Hematopoietic multipotent progenitor cell (in vitro differentiated cells): ENCODE results near the gene CCDC141. TPM values are rescaled to one million over a fixed set of nuclear protein-coding genes. Genes with fewer than 3 reads are reported as not detected.
"Not testable (repeated sequence)": the region's sequence is repeated elsewhere in the genome, so short reads cannot be mapped to it uniquely, and the experiment has no call there.

Experiments used
- DNase-seq, 3 donors: peaks; one replicate each; pipeline ENCODE4 v3.0.0-alpha.2; 2011 to 2015; ENCODE audit warnings: low read depth in 2 of 3, low spot score in 2 of 3
- total RNA-seq: library from RNA; depleted of rRNA; stranded (reverse); fragments of >200 nt; gene quantifications from one replicate; pipeline ENCODE4 v1.2.3, GENCODE V29; 2012

CCDC141 gene
- total RNA-seq, 1 donor: 0.54 TPM

DNA sequence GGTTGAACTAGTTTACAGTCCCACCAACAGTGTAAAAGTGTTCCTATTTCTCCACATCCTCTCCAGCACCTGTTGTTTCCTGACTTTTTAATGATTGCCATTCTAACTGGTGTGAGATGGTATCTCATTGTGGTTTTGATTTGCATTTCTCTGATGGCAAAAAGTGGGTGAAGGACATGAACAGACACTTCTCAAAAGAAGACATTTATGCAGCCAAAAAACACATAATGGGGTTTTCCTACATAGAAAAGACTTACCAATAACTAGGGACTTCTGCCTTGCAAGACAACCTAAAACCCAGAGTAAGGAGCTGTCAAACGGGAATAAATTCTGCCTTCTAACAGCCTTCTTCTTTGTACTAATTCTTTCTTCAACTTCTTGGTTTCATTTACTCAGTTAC is 4.3 kb downstream of the CCDC141 start:
- not testable (repeated sequence) for DNase-seq

DNA sequence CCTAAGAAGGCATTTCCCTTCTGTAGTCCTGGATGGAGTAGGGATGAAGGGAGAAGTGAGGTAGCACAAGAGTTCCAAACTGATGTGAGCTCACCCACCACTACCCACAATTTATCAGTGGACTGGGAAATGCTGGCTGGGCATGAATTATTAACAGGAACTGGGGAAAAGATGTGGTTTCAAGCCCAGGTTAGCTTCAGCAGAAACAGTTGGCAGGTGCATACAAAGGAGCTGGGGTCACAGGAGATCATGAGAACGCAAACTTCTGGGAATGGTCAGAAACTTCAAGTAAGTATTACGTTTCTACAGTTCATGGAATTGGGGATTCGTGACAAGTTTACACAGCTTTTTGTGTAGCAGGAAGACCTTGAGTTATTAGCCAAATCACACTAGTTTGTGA is 5.4 kb downstream of the CCDC141 start:
- no peak for DNase-seq

DNA sequence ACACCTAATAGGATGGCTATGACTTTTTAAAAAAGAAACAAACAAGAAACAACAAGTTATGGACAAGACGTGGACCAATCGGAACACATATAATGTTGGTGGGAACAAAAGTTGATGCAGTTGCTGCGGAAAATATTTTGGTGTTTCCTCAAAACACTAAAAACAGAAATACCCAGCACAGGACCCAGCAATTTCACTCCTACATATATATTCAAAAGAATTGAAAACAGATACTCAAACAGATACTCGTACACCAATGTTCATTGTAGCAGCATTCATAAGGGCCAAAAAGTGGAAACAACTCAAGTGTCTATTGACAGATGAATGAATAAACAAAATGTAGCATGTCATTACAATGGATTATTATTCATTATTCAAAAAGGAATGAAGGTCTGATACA is 12.1 kb downstream of the CCDC141 start:
- DNase-seq: no peak

DNA sequence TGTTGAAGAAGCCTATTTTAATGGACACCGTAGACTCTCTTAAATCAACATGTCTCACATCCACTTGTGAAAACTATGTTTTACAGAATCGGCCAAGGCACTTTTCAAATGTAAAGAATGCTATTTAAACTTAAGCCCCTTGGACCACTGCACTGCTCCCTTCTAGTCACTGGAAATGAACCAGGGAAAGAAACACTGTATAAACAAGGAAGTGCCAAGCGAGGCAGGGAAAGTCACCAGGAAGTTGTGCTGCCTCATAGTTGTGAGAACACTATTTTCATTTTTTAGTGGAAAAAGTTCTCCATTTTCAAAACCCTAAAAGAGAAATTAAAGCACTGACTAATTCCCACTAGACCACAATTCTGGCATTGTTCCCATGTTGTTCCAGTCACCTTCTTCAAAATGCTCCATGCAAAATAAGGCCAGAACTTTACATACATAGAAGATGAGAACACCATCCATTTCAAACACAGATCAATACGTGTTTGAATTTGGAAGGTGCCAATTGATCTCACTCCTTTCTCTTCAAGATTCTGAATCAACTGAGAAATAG is 13.5 kb downstream of the CCDC141 start:
- DNase-seq: no peak

DNA sequence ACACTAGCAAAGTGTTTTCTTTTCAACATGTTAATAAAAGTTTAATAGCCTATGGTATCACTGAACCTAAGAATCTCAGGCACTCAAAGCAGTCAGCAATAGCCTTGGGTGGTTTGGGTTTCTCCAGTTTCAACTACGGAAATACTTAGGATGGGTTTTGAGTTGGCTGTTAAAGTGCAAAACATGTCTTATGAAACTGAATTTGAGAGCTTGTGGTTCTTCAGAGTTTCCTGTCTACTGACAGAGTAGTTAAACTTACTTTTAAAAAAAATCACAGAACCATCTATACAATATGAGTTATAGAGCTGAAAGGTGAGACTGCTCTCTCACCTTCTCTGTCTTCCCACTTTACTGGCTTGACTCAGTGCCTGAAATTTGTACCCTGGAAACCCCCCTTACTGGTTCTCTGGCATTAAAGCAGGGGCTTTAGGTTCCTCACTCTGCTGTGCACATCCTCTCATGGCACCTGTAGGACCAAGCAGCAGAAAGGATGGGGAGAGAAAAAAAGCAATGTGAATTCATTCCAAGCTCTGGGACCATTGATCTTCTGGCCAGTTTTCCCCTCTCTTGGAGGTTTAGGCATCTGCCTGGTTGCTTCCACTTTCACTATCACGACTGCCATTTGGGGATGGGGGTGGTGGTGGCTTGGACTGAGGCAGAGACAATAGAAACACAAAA is 18.1 kb downstream of the CCDC141 start:
- peak in 1 of 3 donors; percentile 52 for DNase-seq

DNA sequence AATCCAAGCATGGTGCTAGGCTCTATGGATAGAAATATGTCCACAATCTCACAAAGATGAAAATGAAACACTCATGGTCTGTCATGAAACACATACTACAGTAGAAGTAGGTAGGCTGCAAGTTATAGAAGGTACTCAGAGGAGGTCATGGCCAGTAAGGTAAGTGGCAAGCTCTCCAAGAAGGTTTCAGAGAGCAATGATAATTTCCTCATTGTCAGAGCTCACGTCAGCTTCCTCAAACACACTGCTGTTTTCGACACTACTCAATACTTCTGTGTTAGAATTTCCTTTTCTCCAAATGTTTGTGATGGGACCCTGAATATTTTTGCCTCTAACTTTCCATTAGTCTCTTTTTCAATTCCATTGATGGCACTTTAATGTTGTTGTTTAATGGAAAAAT is 25.5 kb downstream of the CCDC141 start:
- DNase-seq: peak in 1 of 3 donors; percentile 8

DNA sequence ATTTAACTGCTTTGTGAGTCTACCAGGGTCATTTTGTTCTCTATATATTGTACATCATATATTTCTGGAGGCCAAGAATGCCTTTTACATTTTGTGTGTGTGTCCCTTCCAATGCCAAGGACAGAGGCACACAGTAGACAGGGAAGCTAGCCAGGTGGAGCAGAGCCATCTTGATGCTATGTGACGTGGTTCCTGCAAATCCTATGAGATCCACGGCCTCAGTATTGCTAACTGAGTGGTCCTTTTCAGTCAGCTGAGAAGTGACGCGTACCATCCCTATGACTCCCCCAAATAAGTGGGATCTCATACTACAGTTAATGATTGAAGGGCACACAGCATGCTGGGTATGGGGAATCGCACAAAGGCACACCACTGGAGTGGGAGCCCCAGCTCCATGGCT is 27.3 kb downstream of the CCDC141 start:
- DNase-seq: no peak

DNA sequence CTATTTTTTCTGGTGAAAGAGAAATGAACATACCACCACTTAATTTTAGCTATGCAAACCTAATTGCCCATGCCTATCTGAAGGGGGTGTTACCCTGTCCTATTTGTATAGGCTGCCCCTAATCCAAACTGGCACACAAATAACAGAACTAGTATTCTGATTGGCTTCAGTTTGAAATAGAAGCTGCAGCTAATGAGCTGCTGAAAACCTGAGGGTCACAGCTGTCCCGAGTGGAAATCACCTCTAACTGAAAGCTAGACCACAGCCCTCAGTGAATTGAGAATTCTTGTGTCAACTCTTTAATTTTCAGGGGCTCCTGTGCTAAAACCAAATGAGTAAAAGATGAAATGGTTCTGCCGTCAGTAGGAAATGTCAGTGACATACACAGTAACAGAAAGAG is 28.7 kb downstream of the CCDC141 start:
- no peak for DNase-seq

DNA sequence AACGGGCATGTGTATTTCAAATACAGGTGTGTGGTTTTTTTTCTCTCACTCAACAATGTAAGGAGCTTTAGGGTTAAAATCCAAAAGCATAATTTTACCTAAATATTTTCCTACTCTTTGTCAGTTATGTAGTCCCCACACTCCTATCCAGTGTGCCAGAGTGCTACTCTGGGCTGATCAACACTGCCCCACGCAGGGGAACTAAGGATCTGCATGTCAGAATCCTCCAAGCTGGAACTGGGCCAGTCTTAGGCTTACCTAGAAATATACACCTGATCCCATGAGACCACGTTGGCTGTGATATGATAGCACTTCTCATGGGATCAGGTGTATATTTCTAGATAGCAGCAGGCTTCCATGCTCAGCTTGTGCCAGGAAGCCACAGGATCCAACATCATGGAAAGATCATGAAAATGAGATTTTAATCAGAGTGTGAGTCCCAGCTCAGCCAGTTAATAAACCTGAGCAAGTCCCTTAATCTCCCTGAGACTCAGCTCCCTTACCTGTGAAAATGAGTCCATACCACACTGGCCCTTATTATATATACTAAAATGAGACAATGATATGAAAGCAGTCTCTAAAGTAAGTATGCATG is 29.7 kb downstream of the CCDC141 start:
- peak in 1 of 3 donors; percentile 44 for DNase-seq

DNA sequence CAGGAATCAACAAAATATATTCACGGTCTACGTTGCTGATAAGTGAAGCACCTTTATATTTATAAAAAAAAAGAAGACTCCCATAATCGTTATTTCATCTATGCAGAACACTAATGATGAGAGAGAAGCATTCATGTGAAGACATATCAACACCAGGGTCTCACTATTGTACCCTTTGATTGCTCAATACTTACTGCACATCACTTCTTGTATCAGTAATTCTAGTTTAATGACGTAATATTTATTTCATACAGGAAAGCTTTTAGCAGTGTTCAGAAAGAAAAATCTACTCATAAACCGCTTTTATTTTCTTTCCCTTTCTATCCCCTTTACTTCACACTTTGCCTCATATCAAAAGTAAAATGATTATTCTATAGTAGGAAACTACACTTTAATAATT is 30.7 kb downstream of the CCDC141 start:
- no peak for DNase-seq

DNA sequence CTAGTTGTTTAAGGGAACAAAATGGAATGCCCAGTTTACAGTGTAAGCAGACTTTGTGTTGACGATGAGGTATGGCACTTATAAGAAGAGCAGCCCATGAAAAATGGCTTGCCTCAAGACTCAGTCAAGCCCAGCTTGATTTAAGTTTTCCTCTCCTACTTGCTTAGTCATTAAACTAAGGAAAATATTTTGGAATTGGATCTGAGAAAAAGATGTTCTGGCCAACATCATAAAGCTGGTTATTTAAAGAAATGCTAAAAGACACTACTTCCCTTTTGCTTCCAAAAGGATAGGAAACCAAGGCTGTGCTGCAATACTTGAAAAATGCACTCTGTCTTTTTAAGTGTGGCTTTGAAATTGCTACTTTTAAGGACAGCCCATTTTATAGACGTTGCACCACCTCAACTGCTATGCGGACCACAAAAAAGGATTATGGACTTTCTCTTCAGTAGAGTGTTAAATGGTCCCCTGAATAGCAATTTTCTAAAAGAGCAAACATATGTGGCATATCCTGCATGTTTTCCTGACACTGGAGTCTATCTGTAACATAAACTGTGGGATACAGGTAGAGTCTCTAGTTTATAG is 32.1 kb downstream of the CCDC141 start:
- DNase-seq: no peak

DNA sequence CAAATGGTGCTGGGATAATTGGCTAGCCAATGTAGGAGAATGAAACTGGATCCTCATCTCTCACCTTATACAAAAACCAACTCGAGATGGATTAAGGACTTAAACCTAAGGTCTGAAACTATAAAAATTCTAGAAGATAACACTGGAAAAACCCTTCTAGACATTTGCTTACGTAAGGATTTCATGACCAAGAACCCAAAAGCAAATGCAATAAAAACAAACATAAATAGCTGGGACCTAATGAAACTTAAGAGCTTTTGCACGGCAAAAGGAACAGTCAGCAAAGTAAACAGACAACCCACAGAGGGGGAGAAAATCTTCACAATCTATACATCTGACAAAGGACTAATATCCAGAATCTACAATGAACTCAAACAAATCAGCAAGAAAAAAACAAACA is 35.7 kb downstream of the CCDC141 start:
- not testable (repeated sequence) for DNase-seq

DNA sequence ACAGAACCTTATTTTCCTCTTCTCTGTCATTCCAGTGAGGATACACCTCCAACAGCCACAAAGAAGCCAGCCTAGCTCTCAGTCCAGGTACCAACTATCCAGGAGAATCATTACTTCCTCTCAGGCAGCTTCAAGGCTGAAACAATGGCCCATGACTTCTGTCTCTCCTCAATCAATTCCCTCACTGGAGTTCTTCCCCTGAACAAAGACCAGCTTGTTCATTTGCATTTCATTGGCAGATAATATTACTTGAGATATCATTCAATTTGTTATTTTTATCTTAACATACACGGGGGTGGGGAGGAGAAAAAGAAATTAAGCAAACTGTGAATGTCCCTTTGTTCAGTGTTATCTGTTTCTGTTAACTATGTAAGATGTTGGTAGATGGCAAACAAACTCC is 44.0 kb downstream of the CCDC141 start:
- DNase-seq: no peak

DNA sequence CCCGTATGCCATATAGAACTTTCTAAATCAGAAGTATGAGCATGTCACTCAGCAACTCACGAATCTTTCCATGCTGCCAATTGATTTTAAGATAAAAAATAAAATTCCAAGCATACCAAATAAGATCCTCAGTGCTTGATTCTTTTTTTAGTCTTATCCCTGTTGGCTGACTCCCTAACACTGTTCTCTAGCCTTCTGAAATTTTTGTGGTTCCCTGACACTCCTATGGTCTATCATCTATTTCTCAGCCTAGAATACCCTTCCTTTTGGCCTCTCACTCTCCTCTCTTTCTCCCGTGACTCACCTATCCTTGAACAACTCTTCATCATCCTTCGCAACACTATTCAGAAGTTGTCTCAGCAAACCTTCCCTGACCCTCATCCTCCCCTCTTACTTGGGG is 50.5 kb downstream of the CCDC141 start:
- no peak for DNase-seq

DNA sequence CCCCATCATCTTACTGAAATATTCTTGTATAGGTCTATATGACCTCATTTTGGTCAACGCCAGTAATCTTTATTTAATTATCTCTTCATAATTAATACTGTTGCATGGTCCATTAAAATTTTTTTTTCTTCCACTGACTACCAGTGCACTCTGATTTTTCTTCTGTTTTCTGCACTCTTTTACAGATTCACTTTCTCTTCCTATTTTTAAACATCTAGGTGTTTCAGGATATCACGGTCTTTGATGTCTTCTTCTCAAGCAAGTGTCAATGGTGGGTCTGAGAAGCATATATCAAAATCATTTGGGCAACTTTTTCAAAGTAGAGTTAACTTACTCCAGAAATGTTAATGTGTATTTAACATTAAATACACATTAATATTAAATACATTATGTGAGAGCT is 51.4 kb downstream of the CCDC141 start:
- no peak for DNase-seq

DNA sequence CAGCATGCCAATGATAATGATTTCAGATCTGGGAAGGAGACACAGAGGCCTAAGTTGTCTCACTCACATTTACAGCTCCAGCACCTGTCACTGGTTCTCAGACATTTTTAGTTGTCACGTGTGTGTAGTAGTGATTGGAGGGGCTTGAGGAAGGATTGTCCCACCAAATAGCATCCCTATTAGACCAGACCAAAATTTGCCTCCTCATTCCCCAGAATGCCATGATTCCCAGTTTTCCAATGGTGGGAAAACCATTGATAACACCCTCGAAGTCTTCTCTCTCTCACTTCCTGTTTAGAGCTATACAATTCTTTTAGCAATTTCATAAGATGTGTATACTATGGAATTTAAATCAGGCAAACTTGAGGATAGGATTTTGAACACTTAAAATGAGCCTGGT is 52.5 kb downstream of the CCDC141 start:
- no peak for DNase-seq

DNA sequence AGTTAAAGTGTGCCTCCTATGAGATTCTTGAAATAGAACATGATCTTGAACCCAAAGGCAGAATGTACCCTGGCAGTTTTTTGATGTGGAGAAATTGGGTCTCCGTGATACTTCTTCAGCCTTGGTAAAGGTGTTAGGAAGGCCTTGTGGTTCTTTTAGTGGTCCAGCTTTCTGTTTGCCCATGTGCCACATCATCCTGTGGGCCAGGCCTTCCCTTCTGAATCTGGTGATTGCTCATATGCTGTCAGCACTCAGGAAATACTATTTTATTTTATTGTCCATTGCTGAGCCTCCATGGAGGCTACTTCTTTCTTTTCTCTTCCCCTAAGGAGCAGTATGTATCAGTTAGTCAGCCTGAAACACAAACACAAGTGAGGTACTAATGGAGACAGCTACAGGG is 52.9 kb downstream of the CCDC141 start:
- no peak for DNase-seq

DNA sequence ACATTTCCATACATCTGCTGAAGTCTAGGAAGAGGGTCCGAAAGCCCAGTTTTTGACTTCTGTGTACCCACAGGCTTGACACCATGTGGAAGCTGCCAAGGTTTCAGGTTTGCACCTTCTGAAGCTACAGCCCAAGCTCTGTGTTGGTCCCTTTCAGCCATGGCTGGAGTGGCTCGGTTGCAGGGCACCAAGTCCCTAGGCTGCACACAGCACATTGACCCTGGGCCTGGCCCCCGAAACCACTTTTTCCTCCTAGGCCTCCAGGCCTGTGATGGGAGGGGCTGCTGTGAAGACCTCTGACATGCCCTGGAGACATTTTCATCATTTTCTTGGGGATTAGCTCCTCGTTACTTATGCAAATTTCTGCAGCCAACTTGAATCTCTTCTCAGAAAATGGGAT is 55.7 kb downstream of the CCDC141 start:
- no peak for DNase-seq

DNA sequence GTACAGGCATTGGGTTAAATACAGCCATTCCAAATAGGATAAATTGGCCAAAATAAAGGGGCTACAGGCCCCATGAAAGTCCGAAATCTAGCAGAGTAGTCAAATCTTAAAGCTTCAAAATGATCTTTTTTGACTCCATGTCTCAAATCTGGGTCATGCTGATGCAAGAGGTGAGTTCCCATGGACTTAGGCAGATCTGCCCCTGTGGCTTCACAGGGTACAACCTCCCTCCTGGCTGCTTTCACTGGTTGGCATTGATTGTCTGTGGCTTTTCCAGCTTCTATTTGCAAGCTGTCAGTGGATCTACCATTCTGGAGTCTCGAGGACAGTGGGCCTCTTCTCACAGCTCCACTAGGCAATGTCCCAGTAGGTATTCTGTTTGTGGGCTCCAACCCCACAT is 56.1 kb downstream of the CCDC141 start:
- DNase-seq: no peak

DNA sequence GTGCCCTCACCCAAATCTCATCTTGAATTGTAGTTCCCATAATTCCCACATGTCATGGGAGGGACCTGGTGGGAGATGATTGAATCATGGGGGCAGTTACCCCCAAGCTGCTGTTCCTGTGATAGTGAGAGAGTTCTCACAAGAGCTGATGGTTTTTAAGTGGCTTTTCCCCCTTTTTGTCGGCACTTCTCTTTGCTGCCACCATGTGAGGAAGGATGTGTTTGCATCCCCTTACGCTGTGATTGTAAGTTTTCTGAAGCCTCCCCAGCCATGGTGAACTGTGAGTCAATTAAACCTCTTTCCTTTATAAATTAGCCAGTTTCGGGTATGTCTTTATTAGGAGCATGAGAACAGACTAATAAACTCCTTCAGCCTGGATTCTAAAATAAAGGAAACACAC is 57.2 kb downstream of the CCDC141 start:
- not testable (repeated sequence) for DNase-seq

DNA sequence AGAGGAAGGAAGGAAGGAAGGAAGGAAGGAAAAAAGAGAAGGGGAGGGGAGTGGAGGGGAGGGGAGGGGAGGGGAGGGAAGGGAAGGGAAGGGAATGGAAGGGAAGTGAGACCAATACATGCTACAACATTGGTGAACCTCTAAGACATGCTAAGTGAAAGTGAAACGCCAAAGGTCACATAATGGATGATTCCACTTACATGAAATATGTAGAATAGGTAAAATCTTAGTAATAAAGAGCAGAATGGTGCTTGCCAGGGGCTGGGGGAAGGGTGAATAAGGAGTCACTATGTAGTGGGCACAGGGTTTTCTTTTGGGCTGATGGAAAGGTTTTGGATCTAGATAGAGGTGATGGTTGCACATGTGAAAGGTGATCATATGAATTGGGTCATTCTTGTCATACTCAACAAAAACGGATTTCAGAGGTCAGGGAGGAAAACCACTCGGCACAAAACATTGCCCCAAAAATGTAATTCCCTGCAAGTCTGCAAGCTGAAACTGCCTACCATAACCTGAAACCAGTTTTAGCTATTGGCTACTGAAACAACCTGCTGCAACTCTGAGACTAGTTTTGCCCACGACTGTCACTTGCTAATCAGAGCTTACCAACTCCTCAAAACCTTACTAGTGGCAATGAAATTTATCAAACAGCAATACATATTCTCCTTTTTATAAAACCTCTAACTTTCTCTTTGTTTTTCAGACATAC is 59.2 kb downstream of the CCDC141 start:
- DNase-seq: no peak
